Superior temporal gyrus (tissue), 1 donor: ENCODE measurements around the gene THRB.
"Not testable (repeated sequence)": the region's sequence is repeated elsewhere in the genome, so short reads cannot be mapped to it uniquely, and the experiment has no call there.

Experiments
- DNase-seq: peaks from one replicate; pipeline ENCODE4 v3.0.0-alpha.2; 2016; ENCODE audit errors: extremely low spot score

The THRB gene

GRCh38 chr3:24405057-24405456 lies 89.6 kb downstream of the THRB start:
- no peak for DNase-seq

- DNase-seq: no peak
These were observed 92.9 kb downstream of the THRB start for GRCh38 chr3:24401811-24402185.

GRCh38 chr3:24401090-24401810 lies 93.4 kb downstream of the THRB start:
- no peak for DNase-seq

DNA sequence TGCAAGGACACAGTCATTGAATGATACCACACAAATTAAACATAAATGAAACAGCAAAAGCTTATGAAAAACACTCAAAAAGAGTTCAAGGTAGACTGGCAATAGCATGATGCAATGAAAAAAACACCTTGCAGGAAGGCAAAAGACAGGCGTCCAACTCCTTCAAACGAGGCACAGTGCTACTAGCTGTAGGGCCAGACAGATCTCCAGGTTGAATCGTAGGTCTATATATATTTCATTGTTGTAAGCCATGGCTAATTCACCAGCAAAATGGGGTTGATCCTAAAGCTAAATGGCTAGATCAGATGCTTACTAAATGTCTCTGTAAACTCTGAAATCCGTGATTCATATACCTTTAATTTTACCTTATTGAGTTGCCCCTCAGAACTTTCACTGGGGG lies 94.2 kb downstream of the THRB start:
- DNase-seq: no peak

GRCh38 chr3:24400015-24400414 lies 94.6 kb downstream of the THRB start:
- no peak for DNase-seq

GRCh38 chr3:24399614-24400013 lies 95.0 kb downstream of the THRB start:
- DNase-seq: no peak

- not testable (repeated sequence) for DNase-seq
These were observed 95.9 kb downstream of the THRB start for GRCh38 chr3:24398712-24399111.

DNA sequence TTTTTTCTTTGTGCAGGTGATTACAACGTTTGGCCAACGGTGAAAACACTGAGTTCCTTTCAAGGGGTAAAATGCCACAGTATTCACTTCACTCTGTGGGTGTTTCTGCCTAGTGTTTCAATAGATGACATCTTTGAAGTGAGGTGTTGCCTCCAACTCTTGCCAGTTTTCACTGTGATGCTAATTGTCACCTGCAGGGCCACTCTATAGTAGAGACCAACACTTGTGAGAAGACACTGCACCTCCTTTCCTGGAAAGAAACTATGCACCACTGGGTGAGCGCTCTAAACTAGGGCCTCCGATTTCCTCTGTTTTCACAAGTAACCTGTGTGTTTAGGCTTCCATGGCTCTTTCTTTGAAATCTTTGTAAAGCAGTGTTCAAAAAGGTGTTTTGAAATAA lies 98.3 kb downstream of the THRB start:
- no peak for DNase-seq

- DNase-seq: no peak
These were observed 99.9 kb downstream of the THRB start for GRCh38 chr3:24394754-24395153.

GRCh38 chr3:24393316-24393715 lies 101.3 kb downstream of the THRB start:
- no peak for DNase-seq

DNA sequence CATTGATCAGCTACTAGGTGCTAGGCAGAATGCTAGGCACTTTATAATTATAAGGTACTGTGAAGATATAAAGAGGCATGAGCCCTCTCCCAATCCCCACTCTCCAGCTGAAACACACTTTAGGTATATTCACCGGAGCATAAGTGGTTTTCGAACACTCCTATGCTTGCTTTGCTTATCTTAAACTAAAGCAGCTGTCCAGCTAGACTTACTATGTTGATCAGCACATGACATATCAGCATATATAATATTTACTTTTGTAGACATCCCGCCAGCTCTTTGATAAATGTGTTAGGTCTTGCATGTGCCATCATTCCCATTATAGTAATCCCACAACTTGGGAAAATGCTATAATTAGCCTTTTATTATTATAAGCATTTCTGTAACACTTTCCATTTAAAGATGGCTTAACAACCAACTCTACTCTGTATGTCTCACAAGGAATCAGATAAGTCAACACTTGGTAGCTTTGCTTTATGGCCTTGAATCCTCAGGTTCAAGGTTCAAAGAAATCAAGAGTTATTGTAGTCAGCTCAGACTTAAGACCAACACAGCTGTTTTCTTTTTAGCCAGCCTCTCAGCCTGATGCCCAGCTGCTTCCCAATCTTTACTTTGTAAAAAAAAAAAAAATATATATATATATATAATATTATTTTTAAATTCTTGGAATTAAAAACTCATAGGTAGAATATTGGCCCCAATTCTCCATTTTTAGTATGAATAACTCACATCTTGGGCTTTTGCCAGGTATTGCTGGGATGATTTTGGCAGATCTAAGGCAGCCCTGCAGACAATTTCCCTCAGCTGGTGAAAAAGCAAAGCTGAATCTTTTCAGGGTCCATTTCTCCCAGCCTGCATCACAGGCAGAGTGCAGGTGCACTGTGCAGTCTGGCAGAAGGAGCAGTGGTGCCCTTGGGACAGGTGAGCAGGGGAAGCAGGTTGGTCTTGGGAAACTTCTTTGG lies 104.2 kb downstream of the THRB start:
- DNase-seq: no peak

DNA sequence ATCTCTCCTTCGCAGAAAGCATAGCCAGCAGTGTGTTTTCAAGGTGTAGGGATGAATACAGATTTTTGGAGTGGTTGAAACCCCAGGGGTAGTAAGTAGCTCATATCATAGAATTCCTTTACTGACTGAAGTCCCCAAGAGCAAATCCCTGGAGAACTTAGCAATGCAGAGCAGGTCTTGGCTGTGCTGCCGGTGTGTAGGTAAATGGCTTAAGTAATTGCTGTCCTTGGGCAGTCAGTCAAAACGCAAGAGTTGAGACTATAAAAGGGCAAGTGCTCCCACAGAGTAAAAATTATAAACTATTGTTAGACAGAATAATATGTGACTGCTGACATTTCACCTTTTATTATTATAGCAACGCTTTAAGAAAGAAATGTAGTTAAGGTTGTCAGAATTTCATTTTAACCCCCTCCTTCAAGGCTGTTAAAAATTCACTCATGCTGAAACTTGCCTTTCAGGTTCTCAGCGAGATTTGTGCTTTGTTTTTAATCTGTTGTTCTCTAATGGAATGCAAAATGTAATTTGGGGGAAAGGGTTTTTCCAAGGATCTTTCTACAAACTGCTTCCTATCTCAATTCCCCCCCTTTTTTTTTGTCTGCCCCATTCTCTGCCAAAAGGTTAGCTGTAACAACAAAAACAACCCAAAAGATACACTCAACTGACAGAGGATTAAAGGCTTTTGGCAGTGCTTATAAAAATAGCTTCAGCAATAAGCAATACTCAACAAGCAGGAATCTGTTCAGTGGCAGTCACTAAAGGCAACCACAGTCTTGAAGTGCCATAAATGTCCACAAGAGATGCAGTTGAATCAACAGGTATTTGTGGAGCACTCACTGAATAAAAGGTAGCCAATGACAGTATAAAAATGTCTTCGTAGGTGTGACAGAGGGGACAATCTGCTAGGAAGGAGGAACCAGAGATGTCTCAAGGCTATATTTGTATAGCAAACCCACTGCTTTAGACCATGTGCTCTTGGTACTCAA lies 105.3 kb downstream of the THRB start:
- no peak for DNase-seq

- no peak for DNase-seq
These were observed 106.0 kb downstream of the THRB start for GRCh38 chr3:24388611-24389010.

DNA sequence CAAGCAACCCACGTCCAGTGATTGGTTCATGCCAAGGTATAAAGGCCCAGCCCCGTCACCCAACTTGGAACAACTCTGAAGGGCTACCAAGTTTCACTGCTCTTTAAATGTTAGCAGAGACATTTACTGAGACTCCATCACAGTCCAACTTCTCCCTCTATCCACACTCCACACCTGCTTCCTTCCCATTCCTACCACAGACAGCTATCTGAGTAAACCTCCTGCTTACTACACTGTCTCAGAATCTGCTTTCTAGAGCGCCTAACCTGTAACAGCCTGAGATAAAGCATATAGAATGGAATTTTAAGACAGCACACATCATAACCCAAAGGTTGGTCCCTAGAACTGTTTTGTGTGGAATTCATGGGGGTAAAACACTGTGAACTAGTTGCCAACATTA lies 106.5 kb downstream of the THRB start:
- DNase-seq: no peak

DNA sequence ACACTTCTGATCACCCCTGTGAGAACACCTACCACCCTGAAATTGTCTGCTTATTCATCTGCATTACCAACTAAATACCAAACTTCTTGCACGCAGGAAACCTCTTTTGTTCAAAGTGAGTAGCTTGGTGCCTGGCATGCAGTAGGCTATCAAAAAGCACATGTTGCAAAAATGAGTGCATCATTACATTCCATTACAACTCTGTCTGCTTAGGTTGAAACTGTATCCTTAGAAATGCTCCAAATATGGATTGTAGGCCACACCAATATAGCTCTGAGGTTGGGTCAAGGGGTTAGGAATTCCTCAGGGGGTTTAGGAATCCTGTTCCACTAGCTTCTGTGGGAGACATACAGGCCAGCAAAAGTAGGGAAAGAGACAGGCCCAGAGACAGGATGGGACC lies 107.2 kb downstream of the THRB start:
- DNase-seq: no peak

- DNase-seq: no peak
These were observed 107.7 kb downstream of the THRB start for GRCh38 chr3:24387000-24387399.

- DNase-seq: no peak
These were observed 108.2 kb downstream of the THRB start for GRCh38 chr3:24386458-24386857.

DNA sequence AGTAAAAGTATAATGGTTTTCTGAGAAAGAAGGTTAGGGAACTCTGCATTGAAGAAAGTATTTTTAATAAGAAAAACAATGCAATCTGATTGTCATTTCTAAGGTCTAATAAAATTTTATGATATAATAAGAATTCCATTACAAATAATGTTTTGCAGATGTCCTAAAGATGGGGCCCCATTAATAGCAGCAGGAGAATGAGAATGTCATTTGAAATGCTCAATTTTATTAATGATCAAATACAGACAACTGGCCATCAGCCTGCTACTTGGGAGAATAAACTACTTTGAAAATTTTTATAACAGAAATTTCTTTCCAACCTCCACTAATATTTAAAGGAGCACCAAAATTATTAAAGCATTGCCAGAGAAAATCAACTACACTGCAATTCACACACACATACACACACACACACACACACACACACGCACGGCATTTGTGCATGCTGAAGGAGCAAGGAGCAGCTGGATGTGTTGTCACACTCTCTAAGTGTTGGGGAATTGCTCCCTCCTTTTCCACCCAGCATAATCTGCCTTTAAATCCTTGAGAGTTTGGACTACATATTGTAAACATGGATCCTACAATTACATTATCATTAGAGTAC lies 109.5 kb downstream of the THRB start:
- DNase-seq: no peak

DNA sequence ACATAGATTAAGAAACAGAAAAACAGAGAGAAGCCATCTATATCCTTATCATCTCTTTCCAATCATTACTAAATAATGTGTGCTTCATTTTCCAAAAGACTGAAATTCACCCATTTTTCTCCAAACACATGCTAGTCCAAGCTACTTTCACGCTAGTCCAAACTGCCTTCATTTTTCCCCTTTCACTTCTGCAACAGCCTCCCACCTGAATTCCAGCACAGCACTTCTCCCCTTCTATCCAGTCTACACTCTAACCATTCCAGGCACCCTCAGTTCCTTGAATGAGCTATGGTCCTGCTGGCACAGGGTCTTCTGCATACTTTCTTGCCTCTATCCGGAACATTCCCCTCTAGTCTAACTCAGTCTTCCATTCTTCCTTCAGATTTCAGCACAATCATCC lies 112.0 kb downstream of the THRB start:
- no peak for DNase-seq

- no peak for DNase-seq
These were observed 114.7 kb downstream of the THRB start for GRCh38 chr3:24379936-24380335.

DNA sequence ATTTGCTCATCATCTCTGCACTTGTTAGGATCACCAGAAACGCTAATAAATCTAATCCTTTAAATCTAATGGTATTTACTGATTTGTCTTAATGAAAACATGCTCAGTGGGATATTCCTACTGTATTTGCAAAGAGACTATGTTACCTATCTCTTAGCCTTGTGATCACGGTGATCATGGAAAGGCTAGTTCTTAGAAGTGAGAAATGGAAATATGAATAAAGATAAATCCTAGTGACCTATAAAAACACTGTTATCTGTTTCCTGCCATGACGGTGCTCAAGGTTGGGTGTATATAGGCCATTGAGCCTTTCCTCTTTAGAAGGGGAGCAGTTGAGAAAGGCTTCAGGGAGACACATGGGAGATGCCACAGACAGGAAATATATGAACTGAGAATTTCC lies 116.3 kb downstream of the THRB start:
- DNase-seq: no peak
